ENCODE data around the gene SLC9A1.

DNA sequence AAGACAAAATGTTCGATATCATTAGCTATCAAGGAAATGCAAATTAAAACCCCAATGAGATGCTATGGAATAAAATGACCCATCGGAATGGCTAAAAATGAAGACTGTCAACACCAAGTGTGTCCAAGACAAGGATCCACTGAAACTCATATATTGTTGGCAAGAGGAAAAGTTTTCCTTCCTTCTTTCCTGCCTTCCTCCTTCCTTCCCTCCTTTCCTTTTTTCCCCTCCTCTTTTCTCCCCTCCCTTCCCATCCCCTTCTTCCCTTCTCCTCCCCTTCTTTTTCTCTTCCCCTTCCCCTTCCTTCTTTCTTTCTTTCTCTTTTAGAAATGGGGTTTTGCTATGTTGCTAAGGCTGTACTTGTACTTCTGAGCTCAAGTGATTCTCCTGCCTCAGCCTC, 78.1 kb downstream of the SLC9A1 start:
- TF ChIP-seq, protein P1, sequence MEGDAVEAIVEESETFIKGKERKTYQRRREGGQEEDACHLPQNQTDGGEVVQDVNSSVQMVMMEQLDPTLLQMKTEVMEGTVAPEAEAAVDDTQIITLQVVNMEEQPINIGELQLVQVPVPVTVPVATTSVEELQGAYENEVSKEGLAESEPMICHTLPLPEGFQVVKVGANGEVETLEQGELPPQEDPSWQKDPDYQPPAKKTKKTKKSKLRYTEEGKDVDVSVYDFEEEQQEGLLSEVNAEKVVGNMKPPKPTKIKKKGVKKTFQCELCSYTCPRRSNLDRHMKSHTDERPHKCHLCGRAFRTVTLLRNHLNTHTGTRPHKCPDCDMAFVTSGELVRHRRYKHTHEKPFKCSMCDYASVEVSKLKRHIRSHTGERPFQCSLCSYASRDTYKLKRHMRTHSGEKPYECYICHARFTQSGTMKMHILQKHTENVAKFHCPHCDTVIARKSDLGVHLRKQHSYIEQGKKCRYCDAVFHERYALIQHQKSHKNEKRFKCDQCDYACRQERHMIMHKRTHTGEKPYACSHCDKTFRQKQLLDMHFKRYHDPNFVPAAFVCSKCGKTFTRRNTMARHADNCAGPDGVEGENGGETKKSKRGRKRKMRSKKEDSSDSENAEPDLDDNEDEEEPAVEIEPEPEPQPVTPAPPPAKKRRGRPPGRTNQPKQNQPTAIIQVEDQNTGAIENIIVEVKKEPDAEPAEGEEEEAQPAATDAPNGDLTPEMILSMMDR (tag by site-specific recombination; IDR thresholded peaks at IDR 0.05) = no peak
- TF ChIP-seq ZNF423 (tag by site-specific recombination; IDR thresholded peaks at IDR 0.05) (no peak), ZNF701 (tag by site-specific recombination; IDR thresholded peaks at IDR 0.05) (no peak), ZNF121 (tag by site-specific recombination; IDR thresholded peaks at IDR 0.05) (no peak), ZBTB1 (tag by site-specific recombination; IDR thresholded peaks at IDR 0.05) (no peak)

Measured in HEK293 (cell line).